ENCODE measurements around the gene CYB5RL.

DNA sequence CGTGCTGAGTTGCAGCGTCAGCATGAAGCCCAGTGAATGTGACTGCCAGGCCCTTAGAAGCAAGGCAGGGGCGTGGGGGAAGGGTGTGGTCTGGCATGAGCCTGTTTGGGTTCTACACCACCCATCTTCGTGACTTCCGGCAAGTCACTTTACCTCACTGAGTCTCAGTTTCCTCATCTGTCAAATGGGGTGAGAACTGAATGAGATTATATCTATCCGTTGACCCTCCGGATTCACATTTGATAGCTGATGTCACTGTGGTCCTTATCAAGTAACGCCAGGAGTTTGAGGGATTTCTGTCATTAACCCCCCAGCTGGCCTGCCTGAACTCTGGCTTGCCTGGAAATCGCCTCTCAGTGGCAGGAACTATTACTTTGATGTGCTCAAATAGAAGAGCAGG is 15.7 kb upstream of the CYB5RL start:
- TF ChIP-seq, protein P1, sequence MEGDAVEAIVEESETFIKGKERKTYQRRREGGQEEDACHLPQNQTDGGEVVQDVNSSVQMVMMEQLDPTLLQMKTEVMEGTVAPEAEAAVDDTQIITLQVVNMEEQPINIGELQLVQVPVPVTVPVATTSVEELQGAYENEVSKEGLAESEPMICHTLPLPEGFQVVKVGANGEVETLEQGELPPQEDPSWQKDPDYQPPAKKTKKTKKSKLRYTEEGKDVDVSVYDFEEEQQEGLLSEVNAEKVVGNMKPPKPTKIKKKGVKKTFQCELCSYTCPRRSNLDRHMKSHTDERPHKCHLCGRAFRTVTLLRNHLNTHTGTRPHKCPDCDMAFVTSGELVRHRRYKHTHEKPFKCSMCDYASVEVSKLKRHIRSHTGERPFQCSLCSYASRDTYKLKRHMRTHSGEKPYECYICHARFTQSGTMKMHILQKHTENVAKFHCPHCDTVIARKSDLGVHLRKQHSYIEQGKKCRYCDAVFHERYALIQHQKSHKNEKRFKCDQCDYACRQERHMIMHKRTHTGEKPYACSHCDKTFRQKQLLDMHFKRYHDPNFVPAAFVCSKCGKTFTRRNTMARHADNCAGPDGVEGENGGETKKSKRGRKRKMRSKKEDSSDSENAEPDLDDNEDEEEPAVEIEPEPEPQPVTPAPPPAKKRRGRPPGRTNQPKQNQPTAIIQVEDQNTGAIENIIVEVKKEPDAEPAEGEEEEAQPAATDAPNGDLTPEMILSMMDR (IDR thresholded peaks at IDR 0.05), result no peak
- no peak for TF ChIP-seq EP300 (IDR thresholded peaks at IDR 0.05)

Data from stomach (tissue), 4 donors.